Gastroesophageal sphincter (tissue), 3 donors: ENCODE results near the gene MACF1.
"Not testable (repeated sequence)": the region's sequence is repeated elsewhere in the genome, so short reads cannot be mapped to it uniquely, and the experiment has no call there.

Experiments used
- CTCF ChIP-seq, 4 experiments: fragments of 200-600 bp in 2 of 4; fragments of 450-650 bp in 2 of 4; sonication (generic) in 1 of 4; IDR thresholded peaks; one replicate each; pipeline ENCODE4 v1.5.1; 2017 to 2019; ENCODE audit warnings: antibody characterized with exemption in 4 of 4, mild to moderate bottlenecking in 2 of 4, moderate library complexity in 2 of 4
- EP300 ChIP-seq: sonication (generic); formaldehyde crosslinking; IDR thresholded peaks from one replicate; pipeline ENCODE4 v1.6.1; 2017; ENCODE audit warnings: antibody characterized with exemption, mild to moderate bottlenecking
- POLR2A ChIP-seq, 2 donors: fragments of 450-650 bp; IDR thresholded peaks; one replicate each; pipeline ENCODE4 v1.6.1; 2017; ENCODE audit warnings: antibody characterized with exemption in 2 of 2, mild to moderate bottlenecking in 2 of 2, moderate library complexity in 1 of 2
- POLR2AphosphoS5 ChIP-seq: sonication (generic); formaldehyde crosslinking; IDR thresholded peaks from one replicate; pipeline ENCODE4 v1.6.1; 2017; ENCODE audit warnings: antibody characterized with exemption

- TF ChIP-seq POLR2AphosphoS5; CTCF (IDR thresholded peaks at IDR 0.05); POLR2A (IDR thresholded peaks at IDR 0.05); EP300: not testable (repeated sequence)
Observed at GRCh38 chr1:39475551-39475950, 271.1 kb downstream of the MACF1 start.
